Mononuclear cell (primary cell): ENCODE results near the gene SH3BGR. TPM values are rescaled to one million over a fixed set of nuclear protein-coding genes. Genes with fewer than 3 reads are reported as not detected.

Source experiments
- H3K27me3 ChIP-seq: 2 replicates; pipeline ENCODE4 v1.6.0; 2011; ENCODE audit warnings: low read length, control low read depth; ENCODE audit not compliant: insufficient read depth
- H3K4me1 ChIP-seq: 2 replicates; pipeline ENCODE4 v1.5.1; 2011; ENCODE audit warnings: mild to moderate bottlenecking, low read length, control low read depth; ENCODE audit not compliant: insufficient read depth
- H3K4me3 ChIP-seq: 2 replicates; pipeline ENCODE4 v1.5.1; 2011; ENCODE audit warnings: mild to moderate bottlenecking, low read length, moderate library complexity
- H3K9me3 ChIP-seq: 2 replicates; pipeline ENCODE4 v1.5.1; 2011; ENCODE audit warnings: low read depth, mild to moderate bottlenecking, control low read depth, low read length
- total RNA-seq: library from RNA; depleted of rRNA; stranded (reverse); fragments of >200 nt; gene quantifications from one replicate; pipeline ENCODE4 v1.2.3, GENCODE V29; 2012

SH3BGR gene
- total RNA-seq, 1 donor, result not detected

DNA sequence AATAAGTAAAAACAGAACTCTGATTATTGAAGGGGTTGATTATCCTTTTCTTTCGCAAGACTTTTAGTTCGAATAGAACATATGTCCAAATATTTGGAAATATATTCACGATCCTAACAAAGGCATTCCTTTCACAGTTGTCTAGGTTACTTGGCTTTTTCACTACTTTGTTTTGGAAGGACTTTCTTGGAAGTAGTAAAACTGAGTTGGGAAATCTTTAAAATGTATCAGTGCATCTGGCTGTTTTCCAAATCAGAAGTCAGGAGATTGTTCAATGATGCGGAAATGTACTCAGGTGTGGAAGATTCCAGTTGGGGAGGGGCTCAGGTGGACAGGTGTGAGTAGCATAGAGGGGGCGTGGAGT is 67.1 kb downstream of the SH3BGR start:
- Histone ChIP-seq H3K4me3 (no peak overlapping the region), H3K4me1 (no peaks in the 10 kb centered on the region), H3K27me3 (no peaks in the 10 kb centered on the region), H3K9me3 (no peaks in the 10 kb centered on the region)

DNA sequence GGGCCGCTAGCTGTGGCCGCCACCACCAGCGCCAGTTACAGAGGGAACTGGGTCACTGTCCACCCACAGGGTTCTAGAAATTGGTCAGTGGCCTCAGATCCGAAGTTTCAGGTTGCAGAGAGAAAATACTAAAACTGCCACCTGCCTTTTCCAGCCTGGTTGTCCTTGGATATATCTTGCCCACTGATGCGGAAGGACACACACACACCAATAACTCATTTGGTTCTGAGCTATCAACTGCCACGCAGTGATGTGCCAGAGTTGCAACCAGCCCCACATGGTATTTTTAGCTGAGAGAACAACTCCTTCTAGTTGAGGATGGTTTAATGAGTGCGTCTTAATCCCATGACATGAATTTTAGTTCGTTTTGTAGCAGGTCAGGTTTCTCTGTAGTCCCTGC is 68.1 kb downstream of the SH3BGR start:
- Histone ChIP-seq H3K9me3 (no peaks in the 10 kb centered on the region), H3K4me3 (no peak overlapping the region), H3K4me1 (no peaks in the 10 kb centered on the region), H3K27me3 (no peaks in the 10 kb centered on the region)

DNA sequence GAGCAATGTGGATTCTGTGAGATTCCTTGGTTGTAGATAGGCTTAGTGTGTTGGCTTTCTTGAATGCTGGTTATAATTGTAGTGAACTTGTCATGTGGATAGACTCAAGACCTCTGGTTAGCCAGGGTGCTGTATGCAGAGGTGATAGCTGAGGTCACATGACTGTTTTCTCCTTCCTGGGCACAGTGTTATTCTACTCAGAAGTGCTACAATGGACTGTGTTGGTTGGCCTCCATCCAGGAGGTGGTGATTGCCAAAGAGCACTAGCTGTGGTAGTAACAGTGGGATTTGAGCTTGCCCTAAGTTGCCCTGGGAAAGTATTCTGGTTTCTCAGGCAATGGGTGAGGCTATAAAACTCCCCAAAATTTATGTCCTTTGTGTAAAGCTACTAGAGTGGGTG is 71.6 kb downstream of the SH3BGR start:
- H3K4me1 ChIP-seq, result no peaks in the 10 kb centered on the region
- H3K9me3 ChIP-seq, result no peaks in the 10 kb centered on the region
- H3K27me3 ChIP-seq, result no peaks in the 10 kb centered on the region
- H3K4me3 ChIP-seq, result no peak overlapping the region

DNA sequence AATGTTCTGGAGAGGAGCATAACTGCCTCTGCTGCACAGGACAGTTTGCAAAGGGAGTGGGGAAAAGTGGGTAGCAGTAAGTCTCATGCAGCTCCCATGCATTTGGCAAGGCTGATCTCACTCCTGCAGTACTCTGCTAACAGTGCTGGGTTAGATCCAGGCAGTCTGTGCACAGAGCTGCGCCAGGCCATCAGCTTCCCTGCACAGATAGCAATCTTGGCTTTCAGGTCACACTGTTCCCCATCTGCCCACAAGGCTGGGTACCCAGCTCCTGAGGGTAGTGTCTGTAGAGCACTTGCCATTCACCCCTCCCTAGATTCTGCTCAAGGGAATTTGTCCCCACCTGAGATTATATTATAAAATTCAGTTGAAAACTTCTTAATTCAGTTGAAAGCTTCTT is 72.1 kb downstream of the SH3BGR start:
- H3K4me1 ChIP-seq, result no peaks in the 10 kb centered on the region
- H3K9me3 ChIP-seq, result no peaks in the 10 kb centered on the region
- H3K27me3 ChIP-seq, result no peaks in the 10 kb centered on the region
- H3K4me3 ChIP-seq, result no peak overlapping the region

DNA sequence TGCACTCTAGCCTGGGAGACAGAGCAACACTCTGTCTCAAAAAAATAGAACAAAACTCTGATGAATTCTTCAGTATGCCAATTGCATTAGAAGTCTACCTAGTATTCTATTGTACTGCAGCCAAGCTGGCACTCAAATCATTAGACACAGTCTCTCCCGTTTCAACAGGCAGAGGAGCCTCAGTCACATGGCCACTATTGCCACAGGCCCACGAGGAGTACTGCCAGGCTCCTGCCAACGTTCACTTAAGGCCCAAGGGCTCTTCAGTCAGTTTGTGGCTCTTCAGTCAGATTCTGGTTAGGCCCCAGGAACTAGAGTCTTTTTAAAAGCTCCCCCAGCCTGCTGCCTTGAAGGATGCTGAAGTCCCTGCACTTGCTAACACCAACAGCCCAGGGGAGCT is 73.4 kb downstream of the SH3BGR start:
- Histone ChIP-seq H3K4me1 (no peaks in the 10 kb centered on the region), H3K9me3 (no peaks in the 10 kb centered on the region), H3K4me3 (no peak overlapping the region), H3K27me3 (no peaks in the 10 kb centered on the region)

DNA sequence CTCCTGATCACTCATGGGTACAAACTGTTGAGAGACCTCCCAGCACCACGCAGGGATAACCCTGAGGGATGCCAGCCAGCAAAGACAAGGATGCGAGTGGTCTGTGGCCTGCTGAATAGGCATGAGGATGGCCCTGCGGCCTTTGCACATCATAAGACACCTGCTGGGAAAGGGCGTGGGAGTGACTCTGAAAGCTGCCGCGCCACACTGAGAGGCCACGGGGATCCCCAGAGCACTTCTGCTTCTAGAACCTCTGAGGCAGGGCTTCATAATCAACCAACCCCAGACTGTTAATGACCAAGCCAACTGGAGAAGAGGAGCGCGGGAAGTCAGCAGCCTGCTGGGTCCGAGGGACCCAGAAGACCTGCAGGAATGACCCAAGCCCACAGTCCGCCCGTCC is 73.8 kb downstream of the SH3BGR start:
- no peak overlapping the region for H3K4me3 ChIP-seq
- H3K27me3 ChIP-seq, result no peaks in the 10 kb centered on the region

DNA sequence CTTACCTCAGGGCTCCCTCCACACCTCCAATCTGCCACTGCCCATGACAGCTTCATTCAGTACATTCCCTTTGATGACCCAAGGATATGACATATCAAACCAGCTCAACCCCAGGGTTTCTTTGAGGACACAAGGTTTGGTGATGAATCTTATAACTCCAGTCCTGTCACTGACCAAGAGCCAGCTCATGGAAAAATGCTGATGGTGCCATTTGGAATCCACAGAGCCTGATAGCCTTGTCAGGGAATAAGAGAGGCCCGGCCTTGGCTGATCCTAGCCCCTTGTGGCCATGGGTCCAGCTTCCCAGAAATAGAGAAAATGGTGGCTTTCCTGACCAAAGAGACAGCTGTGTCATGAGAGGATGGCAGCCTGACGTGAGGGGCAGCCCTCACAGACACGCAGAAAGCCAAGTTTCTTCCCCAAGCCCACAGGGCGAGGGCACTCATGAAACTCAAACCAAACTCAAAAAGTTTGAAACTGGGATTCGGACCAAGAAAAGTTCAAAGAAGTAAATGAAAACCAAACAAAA is 75.4 kb downstream of the SH3BGR start:
- Histone ChIP-seq H3K27me3 (no peaks in the 10 kb centered on the region), H3K4me1 (no peaks in the 10 kb centered on the region), H3K4me3 (no peak overlapping the region), H3K9me3 (no peaks in the 10 kb centered on the region)

More for the DNA sequence above, 73.8 kb downstream of the SH3BGR start:
- Histone ChIP-seq H3K9me3 (no peaks in the 10 kb centered on the region), H3K4me1 (no peaks in the 10 kb centered on the region)

DNA sequence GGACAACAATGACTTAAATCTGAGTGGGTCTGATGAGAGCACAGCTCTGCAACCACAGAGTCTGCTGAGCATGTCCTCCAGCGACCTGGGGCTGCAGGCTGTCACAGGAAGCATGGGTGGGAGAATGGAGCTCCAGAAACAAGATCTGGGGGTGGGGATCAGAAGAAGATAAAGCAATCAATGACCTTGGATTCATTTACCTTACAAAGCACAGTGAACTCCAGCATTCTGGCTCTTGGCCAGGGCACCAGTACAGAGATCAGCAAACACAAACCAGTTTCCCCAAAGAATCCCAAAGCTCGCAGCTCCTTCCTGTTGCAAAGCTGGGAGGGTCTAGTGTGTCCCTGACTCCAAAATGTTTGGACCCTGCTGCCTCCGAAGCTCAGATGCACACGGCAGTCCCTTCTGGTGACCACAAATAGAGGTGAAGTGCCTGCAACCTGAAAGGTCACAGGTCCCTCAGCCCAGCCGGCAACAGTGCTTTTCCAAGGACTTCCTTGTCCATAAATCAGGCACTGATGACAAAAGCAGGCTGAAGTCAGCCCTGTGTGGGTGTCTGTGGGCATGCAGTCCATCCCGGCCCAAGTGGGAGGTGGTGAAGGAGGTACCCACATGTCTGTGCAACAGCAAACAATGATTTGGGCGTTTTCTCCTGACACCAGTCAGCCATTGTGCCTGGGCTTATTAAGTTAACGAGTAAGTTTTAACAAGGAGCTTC is 76.1 kb downstream of the SH3BGR start:
- Histone ChIP-seq H3K4me3 (no peak overlapping the region), H3K9me3 (no peaks in the 10 kb centered on the region), H3K4me1 (no peaks in the 10 kb centered on the region), H3K27me3 (no peaks in the 10 kb centered on the region)

DNA sequence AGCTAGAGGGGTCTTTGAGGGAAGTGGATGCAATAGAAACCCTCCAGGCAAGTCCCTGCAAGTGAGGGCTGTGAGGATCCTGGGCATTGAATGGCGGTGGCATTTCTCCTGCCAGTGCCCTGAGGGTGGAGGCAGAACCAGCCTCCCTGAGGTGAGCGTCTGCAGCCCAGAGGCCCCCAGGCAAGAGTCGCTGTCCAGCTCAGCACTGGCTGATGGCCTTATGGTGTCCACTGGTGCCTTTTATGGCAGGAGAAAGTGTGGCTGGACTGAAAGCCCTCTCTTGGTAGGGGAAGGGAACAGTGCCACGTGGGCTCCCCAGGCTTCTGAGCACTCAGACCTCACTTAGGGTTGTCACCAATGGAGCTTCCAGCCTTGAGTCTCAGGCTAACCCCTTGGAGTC is 77.3 kb downstream of the SH3BGR start:
- Histone ChIP-seq H3K4me1 (no peaks in the 10 kb centered on the region), H3K4me3 (no peak overlapping the region), H3K9me3 (no peaks in the 10 kb centered on the region), H3K27me3 (no peaks in the 10 kb centered on the region)

DNA sequence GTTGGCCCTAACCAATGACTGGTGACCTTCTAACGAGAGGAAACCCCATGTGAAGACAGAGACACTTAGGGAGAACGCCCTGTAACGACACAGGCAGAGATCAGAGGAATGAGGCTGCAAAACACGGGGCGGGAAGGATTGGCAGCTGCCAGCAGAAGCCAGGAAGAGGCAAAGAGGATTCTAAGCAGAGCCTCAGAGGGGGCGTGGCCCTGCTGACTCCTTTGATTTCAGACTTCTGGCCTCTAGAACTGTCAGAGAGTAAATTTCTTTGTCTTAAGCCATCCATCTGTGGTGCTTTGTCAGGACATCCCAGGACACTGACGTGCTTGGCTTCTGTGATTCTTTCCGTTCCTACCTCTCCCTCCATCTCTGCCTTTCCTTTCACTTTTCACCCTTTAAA is 79.3 kb downstream of the SH3BGR start:
- no peaks in the 10 kb centered on the region for H3K27me3 ChIP-seq
- H3K9me3 ChIP-seq, result no peaks in the 10 kb centered on the region
- H3K4me1 ChIP-seq, result no peaks in the 10 kb centered on the region
- no peak overlapping the region for H3K4me3 ChIP-seq

DNA sequence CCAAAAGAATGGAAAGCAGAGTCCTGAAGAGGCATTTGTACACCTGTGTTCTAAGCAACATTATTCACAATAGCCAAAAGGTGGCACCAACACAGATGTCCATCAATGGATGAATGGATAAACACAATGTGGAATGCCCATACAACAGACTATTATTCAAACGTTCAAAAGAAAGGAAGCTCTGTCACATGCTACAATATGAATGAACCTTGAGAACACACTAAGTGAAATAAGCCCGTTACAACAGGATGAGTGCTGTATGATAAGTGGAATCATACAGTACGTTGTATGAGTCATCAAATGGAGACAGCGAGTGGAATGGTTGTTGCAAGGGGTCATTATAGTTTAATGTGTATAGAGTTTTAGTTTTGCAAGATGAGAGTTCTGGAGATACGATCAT is 80.1 kb downstream of the SH3BGR start:
- H3K9me3 ChIP-seq, result no peaks in the 10 kb centered on the region

DNA sequence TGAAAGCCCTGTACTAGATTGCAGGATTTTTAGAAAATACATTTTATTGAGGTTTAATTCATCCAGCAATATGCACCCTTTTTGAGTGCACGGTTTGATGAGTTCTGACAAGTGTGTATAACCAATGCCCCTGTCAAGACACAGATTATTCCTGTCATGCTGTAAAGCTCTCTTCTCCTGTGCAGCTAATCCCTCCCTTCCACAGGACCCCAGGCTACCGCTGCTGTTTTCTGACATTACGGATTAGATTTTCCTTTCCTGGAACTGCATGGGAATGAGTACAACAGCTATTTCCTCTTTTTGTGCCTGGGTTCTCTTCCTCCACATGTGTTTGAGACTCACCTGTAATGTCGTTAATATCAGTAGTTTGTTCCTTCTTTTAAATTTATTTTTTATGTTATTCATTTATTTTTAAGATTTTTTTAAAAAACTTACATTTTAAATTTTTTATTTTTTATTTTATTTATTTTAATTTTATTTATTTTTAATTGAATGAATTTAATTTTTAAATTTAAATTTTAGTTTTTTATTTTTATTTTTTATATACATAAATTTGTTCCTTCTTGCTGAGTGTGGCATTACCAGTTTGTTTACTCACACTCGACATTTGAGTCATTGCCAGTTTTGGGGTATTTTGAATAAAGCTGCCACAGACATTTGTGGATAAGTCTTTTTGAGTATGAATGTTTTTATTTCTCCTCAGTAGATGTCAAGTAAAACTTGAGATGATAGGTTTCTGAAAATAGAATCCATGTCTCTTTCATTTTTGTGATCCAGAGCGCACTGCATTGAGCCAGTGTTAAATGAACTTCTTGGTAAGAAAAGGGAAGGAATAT is 82.0 kb downstream of the SH3BGR start:
- H3K27me3 ChIP-seq, result no peaks in the 10 kb centered on the region
- H3K9me3 ChIP-seq, result no peaks in the 10 kb centered on the region
- no peak overlapping the region for H3K4me3 ChIP-seq
- no peaks in the 10 kb centered on the region for H3K4me1 ChIP-seq

More for the DNA sequence above, 80.1 kb downstream of the SH3BGR start:
- no peaks in the 10 kb centered on the region for H3K27me3 ChIP-seq
- H3K4me1 ChIP-seq, result no peaks in the 10 kb centered on the region
- H3K4me3 ChIP-seq, result no peak overlapping the region

DNA sequence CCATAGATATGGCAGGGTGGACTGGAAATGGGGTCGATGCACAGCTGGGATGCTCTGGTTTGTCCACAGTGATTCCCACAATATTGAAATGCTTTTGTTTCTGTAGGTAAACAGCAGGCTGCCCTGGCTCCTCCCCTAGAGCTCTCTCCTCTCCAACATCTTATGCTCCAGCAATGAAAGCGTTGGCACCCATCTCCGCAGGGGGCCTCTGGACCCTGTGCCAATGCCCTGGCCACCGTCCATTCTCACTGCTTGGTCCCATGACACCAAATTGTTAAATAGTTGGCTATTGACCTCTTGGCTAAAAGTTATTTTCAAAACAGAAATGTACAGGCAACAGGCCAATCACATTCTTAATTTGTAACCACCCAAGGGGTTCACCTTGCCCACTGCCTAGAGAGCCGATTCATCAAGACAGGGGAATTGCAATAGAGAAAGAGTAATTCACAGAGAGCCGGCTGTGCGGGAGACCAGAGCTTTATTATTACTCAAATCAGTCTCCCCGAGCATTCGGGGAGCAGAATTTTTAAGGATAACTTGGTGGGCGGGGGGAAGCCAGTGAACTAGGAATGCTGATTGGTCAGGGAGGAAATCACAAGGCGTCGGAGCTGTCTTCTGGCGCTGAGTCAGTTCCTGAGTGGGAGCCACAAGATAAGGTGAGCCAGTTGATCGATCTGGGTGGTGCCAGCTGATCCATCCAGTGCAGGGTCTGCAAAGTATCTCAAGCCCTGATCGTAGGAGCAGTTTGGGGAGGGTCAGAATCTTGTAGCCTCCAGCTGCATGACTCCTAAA is 84.1 kb downstream of the SH3BGR start:
- H3K9me3 ChIP-seq, result no peaks in the 10 kb centered on the region
- H3K4me3 ChIP-seq, result no peak overlapping the region
- H3K4me1 ChIP-seq, result no peaks in the 10 kb centered on the region
- no peaks in the 10 kb centered on the region for H3K27me3 ChIP-seq

DNA sequence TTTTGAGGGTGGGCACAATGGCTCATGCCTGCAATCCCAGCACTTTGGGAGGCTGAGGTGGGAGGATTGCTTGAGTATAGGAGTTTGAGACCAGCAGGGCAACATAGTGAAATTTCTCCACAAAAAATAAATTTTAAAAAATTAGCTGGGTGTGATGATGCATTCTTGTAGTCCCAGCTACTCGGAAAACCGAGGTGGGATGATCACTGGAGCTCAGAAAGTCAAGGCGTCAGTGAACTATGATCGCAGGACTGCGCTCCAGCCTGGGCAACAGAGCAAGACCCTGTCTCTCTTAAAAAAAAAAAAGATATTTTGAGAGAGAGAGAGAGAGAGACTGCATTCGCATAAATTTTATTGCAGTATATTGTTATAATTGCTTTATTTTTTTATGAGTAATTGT is 85.1 kb downstream of the SH3BGR start:
- no peaks in the 10 kb centered on the region for H3K4me1 ChIP-seq
- H3K27me3 ChIP-seq, result no peaks in the 10 kb centered on the region
- H3K9me3 ChIP-seq, result no peaks in the 10 kb centered on the region
- H3K4me3 ChIP-seq, result no peak overlapping the region

DNA sequence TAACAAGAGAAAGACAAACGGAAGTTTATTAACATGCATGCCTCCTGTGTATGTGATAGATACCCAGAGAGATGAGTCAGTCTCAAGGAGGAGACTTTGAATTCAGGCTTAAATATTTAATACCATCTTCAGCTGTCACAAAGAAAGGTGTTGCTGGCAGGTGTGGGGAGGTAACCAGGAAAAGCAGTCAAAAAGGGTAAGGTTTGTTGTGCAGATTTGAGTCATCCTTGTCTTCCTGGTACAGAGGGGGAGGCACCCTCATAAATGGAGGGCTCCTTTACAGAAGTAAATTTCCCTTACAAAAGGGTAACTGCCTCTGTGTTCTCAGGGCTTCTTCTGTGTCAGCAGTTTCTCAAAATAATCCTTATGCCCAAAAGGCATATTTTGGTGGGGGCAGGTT is 85.8 kb downstream of the SH3BGR start:
- no peaks in the 10 kb centered on the region for H3K9me3 ChIP-seq
- no peak overlapping the region for H3K4me3 ChIP-seq

More for the DNA sequence above, 85.8 kb downstream of the SH3BGR start:
- no peaks in the 10 kb centered on the region for H3K4me1 ChIP-seq
- no peaks in the 10 kb centered on the region for H3K27me3 ChIP-seq
